PFSK-1 (cell line): ENCODE measurements around the gene PPM1H.

ENCODE experiments used
- POLR2AphosphoS5 ChIP-seq: IDR thresholded peaks from 2 replicates; pipeline ENCODE4 v1.6.1; 2012; ENCODE audit warnings: low read depth, mild to moderate bottlenecking, control low read depth, low read length, moderate library complexity
- REST ChIP-seq, 2 experiments: IDR thresholded peaks; 2 replicates each; pipeline versions ENCODE4 v1.6.1 to v1.8.0; 2011 to 2012; ENCODE audit warnings: low read depth in 2 of 2, low read length in 2 of 2, control low read depth in 1 of 2, inconsistent platforms in 1 of 2, mild to moderate bottlenecking in 1 of 2, moderate library complexity in 1 of 2; ENCODE audit not compliant: insufficient read depth in 1 of 2
- SIN3A ChIP-seq: IDR thresholded peaks from 2 replicates; pipeline ENCODE4 v1.6.1; 2012; ENCODE audit warnings: mild to moderate bottlenecking, low read length, moderate library complexity, borderline replicate concordance; ENCODE audit not compliant: insufficient read depth
- TAF1 ChIP-seq: IDR thresholded peaks from 2 replicates; pipeline ENCODE4 v1.6.1; 2012; ENCODE audit warnings: low read length, control low read depth, borderline replicate concordance; ENCODE audit not compliant: insufficient read depth

- TF ChIP-seq POLR2AphosphoS5: no peak
- TF ChIP-seq REST (IDR thresholded peaks at IDR 0.05; ENCODE audit: insufficient read depth in 1 of 2, low read depth in 2 of 2, low read length in 2 of 2): no peak
- no peak for TF ChIP-seq TAF1
- no peak for TF ChIP-seq SIN3A
These were observed 248.0 kb downstream of the PPM1H start for GRCh38 chr12:62686938-62687337.
